GM12878 (cell line): ENCODE measurements around the gene INPP1. TPM values are rescaled to one million over a fixed set of nuclear protein-coding genes. Genes with fewer than 3 reads are reported as not detected.
A peak's percentile ranks its signal among the peaks of the same experiment; 100 is the strongest.
"Not testable (repeated sequence)": the region's sequence is repeated elsewhere in the genome, so short reads cannot be mapped to it uniquely, and the experiment has no call there.

ENCODE experiments used
- ATAC-seq: fragments of 200-7000 bp; cut with Tn5 transposase; 3 replicates; pipeline ENCODE4 v1.9.1; 2020; ENCODE audit warnings: mild to moderate bottlenecking, moderate library complexity
- BruUV-seq: library from RNA; stranded (reverse); fragments of 400-500 nt; replicated peaks from 2 replicates; lab custom pipeline; 2021; lab: Mats Ljungman, UMichigan
- CTCF ChIA-PET: fragments of 300-600 bp; sonication (Branson Sonifier 250); formaldehyde crosslinking; extraction: SDS; loops from one replicate; lab custom pipeline; 2021; ENCODE audit warnings: inconsistent platforms; lab: Yijun Ruan, JAX
- POLR2A ChIA-PET: fragments of 350-600 bp; formaldehyde crosslinking; extraction: SDS; loops from one replicate; lab custom pipeline; 2021; ENCODE audit warnings: inconsistent platforms; lab: Charles Lee
- RAD21 ChIA-PET: fragments of 300-600 bp; sonication (Branson Sonifier 250); formaldehyde crosslinking; loops from one replicate; lab custom pipeline; 2023; ENCODE audit warnings: antibody characterized with exemption; ENCODE audit not compliant: unreplicated experiment; lab: Charles Lee
- SMC1A ChIA-PET: fragments of 300-600 bp; sonication (Branson Sonifier 250); formaldehyde crosslinking; loops from one replicate; lab custom pipeline; 2023; ENCODE audit not compliant: unreplicated experiment, uncharacterized antibody; lab: Charles Lee
- DNase-seq: peaks from one replicate; pipeline ENCODE4 v3.0.0-alpha.2; 2011; ENCODE audit warnings: low read depth, low spot score
- FAIRE-seq: peaks from 3 replicates; lab custom pipeline; 2011; peaks lifted over from hg19 to GRCh38; lab: Jason Lieb, UNC
- H2AFZ ChIP-seq: 2 replicates; pipeline ENCODE4 v1.6.0; 2011; ENCODE audit warnings: low read depth, low read length, control low read depth; ENCODE audit not compliant: control insufficient read depth
- H3K27ac ChIP-seq: 2 replicates; pipeline ENCODE4 v1.5.1; 2011; ENCODE audit warnings: control low read depth; ENCODE audit not compliant: control insufficient read depth, insufficient read depth
- H3K27me3 ChIP-seq, 2 experiments: replicated peaks in 1 of 2; 2 replicates each; pipeline versions ENCODE4 v1.6.0 to v1.6.1; 2011; ENCODE audit warnings: low read length in 1 of 2; ENCODE audit not compliant: control insufficient read depth in 2 of 2, insufficient read depth in 2 of 2
- H3K36me3 ChIP-seq, 2 experiments: 2 replicates each; pipeline ENCODE4 v1.5.1; 2011; ENCODE audit warnings: low read length in 1 of 2; ENCODE audit not compliant: control insufficient read depth in 2 of 2, insufficient read depth in 2 of 2
- H3K4me1 ChIP-seq: 2 replicates; pipeline ENCODE4 v1.6.1; 2011; ENCODE audit warnings: mild to moderate bottlenecking, low read length, moderate library complexity, mixed read lengths; ENCODE audit not compliant: control insufficient read depth, insufficient read depth
- H3K4me2 ChIP-seq: 2 replicates; pipeline ENCODE4 v1.6.0; 2011; ENCODE audit warnings: control low read depth; ENCODE audit not compliant: control insufficient read depth, insufficient read depth
- H3K4me3 ChIP-seq: fragments of 200-600 bp; sonication (generic); 2 replicates; pipeline ENCODE4 v1.5.1; 2016
- H3K79me2 ChIP-seq: 2 replicates; pipeline ENCODE4 v1.6.0; 2011; ENCODE audit warnings: low read length; ENCODE audit not compliant: control insufficient read depth, insufficient read depth
- H3K9ac ChIP-seq: 2 replicates; pipeline ENCODE4 v1.8.0; 2011; ENCODE audit warnings: low read length, control low read depth, mixed read lengths; ENCODE audit not compliant: control insufficient read depth, insufficient read depth
- H3K9me3 ChIP-seq: replicated peaks from 3 replicates; pipeline ENCODE4 v1.5.1; 2011; ENCODE audit warnings: mild to moderate bottlenecking, low read length; ENCODE audit not compliant: control insufficient read depth, insufficient read depth
- H4K20me1 ChIP-seq: 2 replicates; pipeline ENCODE4 v1.6.0; 2011; ENCODE audit not compliant: control insufficient read depth, insufficient read depth
- ATF7 ChIP-seq: fragments of 450-650 bp; IDR thresholded peaks from 2 replicates; pipeline ENCODE4 v1.6.1; 2016; ENCODE audit warnings: low read depth, mild to moderate bottlenecking
- BCL11A ChIP-seq: IDR thresholded peaks from 2 replicates; pipeline ENCODE4 v1.6.1; 2011; ENCODE audit warnings: low read depth, low read length
- DPF2 ChIP-seq: fragments of 450-650 bp; IDR thresholded peaks from 2 replicates; pipeline ENCODE4 v1.6.1; 2017; ENCODE audit warnings: mild to moderate bottlenecking
- EP300 ChIP-seq, 2 experiments: fragments of 150-350 bp in 1 of 2; IDR thresholded peaks; 2 replicates each; pipeline ENCODE4 v1.6.1; 2011 to 2012; ENCODE audit warnings: low read depth in 2 of 2, low read length in 2 of 2, borderline replicate concordance in 1 of 2, improper control_type of control experiment in 1 of 2, inconsistent platforms in 1 of 2; ENCODE audit not compliant: control insufficient read depth in 1 of 2
- GATAD2B ChIP-seq: fragments of 450-650 bp; conservative IDR thresholded peaks from 2 replicates; pipeline ENCODE4 v1.6.1; 2017; ENCODE audit warnings: low read depth, mild to moderate bottlenecking, moderate library complexity
- HDGF ChIP-seq: fragments of 450-650 bp; IDR thresholded peaks from 2 replicates; pipeline ENCODE4 v1.6.1; 2016; ENCODE audit warnings: antibody characterized with exemption
- IKZF1 ChIP-seq: fragments of 450-650 bp; conservative IDR thresholded peaks from 2 replicates; pipeline ENCODE4 v1.6.1; 2017; ENCODE audit warnings: antibody characterized with exemption, mild to moderate bottlenecking
- IKZF2 ChIP-seq, 2 experiments: fragments of 450-650 bp; IDR thresholded peaks; 2 replicates each; pipeline ENCODE4 v1.6.1; 2017; ENCODE audit warnings: mild to moderate bottlenecking in 2 of 2, moderate library complexity in 2 of 2
- MTA2 ChIP-seq: fragments of 450-650 bp; IDR thresholded peaks from 2 replicates; pipeline ENCODE4 v1.6.1; 2016; ENCODE audit warnings: low read depth, mild to moderate bottlenecking, moderate library complexity
- NR2F1 ChIP-seq: fragments of 450-650 bp; conservative IDR thresholded peaks from 2 replicates; pipeline ENCODE4 v1.6.1; 2017; ENCODE audit warnings: mild to moderate bottlenecking
- SPI1 ChIP-seq: IDR thresholded peaks from 2 replicates; pipeline ENCODE4 v1.6.1; 2011; ENCODE audit warnings: low read depth, mild to moderate bottlenecking, low read length, moderate library complexity, borderline replicate concordance; ENCODE audit not compliant: insufficient read depth
- WGBS: methylation state at CpG from one replicate; pipeline ENCODE4 v1.1.6; 2016; ENCODE audit warnings: low lambda C conversion rate; ENCODE audit not compliant: insufficient replicate concordance, insufficient coverage; ENCODE audit errors: missing lambda C conversion rate; 5-methylcytosine and 5-hydroxymethylcytosine counted together
- in situ Hi-C: fragments of 300-500 bp; cut with MboI; formaldehyde crosslinking; loops from 9 replicates; pipeline ENCODE4 v1.14.3; 2018; ENCODE audit warnings: mixed read lengths
- intact Hi-C: fragments of 100-400 bp; cut with micrococcal nuclease; formaldehyde crosslinking; loops from one replicate; pipeline ENCODE4 v1.14.2; 2022; ENCODE audit not compliant: unreplicated experiment
- polyA plus RNA-seq, 11 experiments: library from polyadenylated mRNA; depleted of rRNA in 4 of 11; unstranded in 6 of 11; stranded (reverse) in 5 of 11; fragments of >200 nt; fragmentation: Nextera tagmentation in 4 of 11; fragmentation: Illumina TruSeq in 1 of 11; extraction: Ambion mirVana in 4 of 11; extraction: Trizol in 1 of 11; gene quantifications; 1 replicate in 1 of 11; 2 replicates in 10 of 11; pipeline versions ENCODE4 v1.2.1 to v1.2.3, GENCODE V29; 2011 to 2016; ENCODE audit warnings: inconsistent platforms in 2 of 11, missing spikeins in 2 of 11, low read depth in 1 of 11
- total RNA-seq, 4 experiments: library from RNA; depleted of rRNA in 3 of 4; stranded (reverse); fragments of >200 nt in 3 of 4; fragmentation: Illumina TruSeq in 1 of 4; extraction: Trizol in 1 of 4; gene quantifications; 2 replicates each; pipeline versions ENCODE4 v1.2.1 to v1.2.3, GENCODE V29; 2013 to 2021
- TF ChIP-seq, protein P1 (sequence below): fragments of 450-650 bp; IDR thresholded peaks from 2 replicates; pipeline ENCODE4 v1.6.1; 2017; ENCODE audit warnings: low read depth, mild to moderate bottlenecking, moderate library complexity
- TF ChIP-seq, protein P2 (sequence below): fragments of 450-650 bp; IDR thresholded peaks from 2 replicates; pipeline ENCODE4 v1.6.1; 2016; ENCODE audit warnings: mild to moderate bottlenecking
- TF ChIP-seq, protein P3 (sequence below): fragments of 450-650 bp; IDR thresholded peaks from 2 replicates; pipeline ENCODE4 v1.6.1; 2017; ENCODE audit warnings: mild to moderate bottlenecking, low read depth, inconsistent platforms; ENCODE audit not compliant: poor library complexity, severe bottlenecking

The INPP1 gene
- total and polyA plus RNA-seq, 10 of the 15 experiments (the other 5 are each of a cell fraction or from before 2014, with no cell fraction given), result 3.3 to 17.9 (median 11.1) TPM

- H3K9me3 ChIP-seq, in situ Hi-C loops, H4K20me1 ChIP-seq, H3K27me3 ChIP-seq, H3K4me3 ChIP-seq, H3K27ac ChIP-seq, H3K79me2 ChIP-seq, DNase-seq, H3K9ac ChIP-seq, H3K4me1 ChIP-seq, H3K4me2 ChIP-seq, FAIRE-seq, intact Hi-C loops, BruUV-seq, H3K36me3 ChIP-seq: not testable (repeated sequence)
- ChIA-PET RAD21 (interaction anchor here (0.9 to 4.0 kb wide), 5 partner anchors 14 to 318 kb away, joined by 3 to 36 read pairs (median 3); partner anchors contain the start of gene INPP1), POLR2A (interaction anchor here (0.6 to 4.0 kb wide), 4 partner anchors 15 to 632 kb away, joined by 3 to 19 read pairs (median 9); partner anchors contain the start of genes HIBCH and INPP1), SMC1A (interaction anchor here (0.6 to 4.3 kb wide), 10 partner anchors 8 to 456 kb away, joined by 3 to 44 read pairs (median 3); partner anchors contain the start of gene INPP1), CTCF (interaction anchor here (1.0 to 4.8 kb wide), 5 partner anchors 13 to 203 kb away, joined by 3 to 48 read pairs (median 3); partner anchors contain the start of gene INPP1)
- WGBS, result 67% methylated on average over 8 of the region's 8 CpGs
- ATAC-seq, result peak; percentile 78
- peak overlapping the region; percentile 66 for H2AFZ ChIP-seq
- TF ChIP-seq IKZF1 (peak; percentile 66), ATF7 (peak; percentile 55; the same call in 1 of the 2 replicates), EP300 (IDR thresholded peaks at IDR 0.05; ENCODE audit: borderline replicate concordance in 1 of 2, control insufficient read depth in 1 of 2, low read depth in 2 of 2, low read length in 2 of 2) (peak in 1 of 2 experiments; percentile 62; a peak in 1 of 4 replicates), HDGF (0 out of 2 replicates have a peak, but pooled peaks have one; percentile 47), BCL11A (peak; percentile 30; the same call in 1 of the 2 replicates), MTA2 (peak; percentile 90), SPI1 (peak; percentile 36; the same call in 1 of the 2 replicates), GATAD2B (peak; percentile 27; the same call in 1 of the 2 replicates), NR2F1 (peak; percentile 9; the same call in 1 of the 2 replicates), DPF2 (peak; percentile 47; the same call in 1 of the 2 replicates), IKZF2 (IDR thresholded peaks at IDR 0.05) (peak; percentile 63 to 74; a peak in 2 of 4 replicates)
- TF ChIP-seq, protein P1, sequence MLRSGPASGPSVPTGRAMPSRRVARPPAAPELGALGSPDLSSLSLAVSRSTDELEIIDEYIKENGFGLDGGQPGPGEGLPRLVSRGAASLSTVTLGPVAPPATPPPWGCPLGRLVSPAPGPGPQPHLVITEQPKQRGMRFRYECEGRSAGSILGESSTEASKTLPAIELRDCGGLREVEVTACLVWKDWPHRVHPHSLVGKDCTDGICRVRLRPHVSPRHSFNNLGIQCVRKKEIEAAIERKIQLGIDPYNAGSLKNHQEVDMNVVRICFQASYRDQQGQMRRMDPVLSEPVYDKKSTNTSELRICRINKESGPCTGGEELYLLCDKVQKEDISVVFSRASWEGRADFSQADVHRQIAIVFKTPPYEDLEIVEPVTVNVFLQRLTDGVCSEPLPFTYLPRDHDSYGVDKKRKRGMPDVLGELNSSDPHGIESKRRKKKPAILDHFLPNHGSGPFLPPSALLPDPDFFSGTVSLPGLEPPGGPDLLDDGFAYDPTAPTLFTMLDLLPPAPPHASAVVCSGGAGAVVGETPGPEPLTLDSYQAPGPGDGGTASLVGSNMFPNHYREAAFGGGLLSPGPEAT, result peak; percentile 90
- TF ChIP-seq, protein P2, sequence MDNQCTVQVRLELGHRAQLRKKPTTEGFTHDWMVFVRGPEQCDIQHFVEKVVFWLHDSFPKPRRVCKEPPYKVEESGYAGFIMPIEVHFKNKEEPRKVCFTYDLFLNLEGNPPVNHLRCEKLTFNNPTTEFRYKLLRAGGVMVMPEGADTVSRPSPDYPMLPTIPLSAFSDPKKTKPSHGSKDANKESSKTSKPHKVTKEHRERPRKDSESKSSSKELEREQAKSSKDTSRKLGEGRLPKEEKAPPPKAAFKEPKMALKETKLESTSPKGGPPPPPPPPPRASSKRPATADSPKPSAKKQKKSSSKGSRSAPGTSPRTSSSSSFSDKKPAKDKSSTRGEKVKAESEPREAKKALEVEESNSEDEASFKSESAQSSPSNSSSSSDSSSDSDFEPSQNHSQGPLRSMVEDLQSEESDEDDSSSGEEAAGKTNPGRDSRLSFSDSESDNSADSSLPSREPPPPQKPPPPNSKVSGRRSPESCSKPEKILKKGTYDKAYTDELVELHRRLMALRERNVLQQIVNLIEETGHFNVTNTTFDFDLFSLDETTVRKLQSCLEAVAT, result 0 out of 2 replicates have a peak, but pooled peaks have one; percentile 27
- TF ChIP-seq, protein P3, sequence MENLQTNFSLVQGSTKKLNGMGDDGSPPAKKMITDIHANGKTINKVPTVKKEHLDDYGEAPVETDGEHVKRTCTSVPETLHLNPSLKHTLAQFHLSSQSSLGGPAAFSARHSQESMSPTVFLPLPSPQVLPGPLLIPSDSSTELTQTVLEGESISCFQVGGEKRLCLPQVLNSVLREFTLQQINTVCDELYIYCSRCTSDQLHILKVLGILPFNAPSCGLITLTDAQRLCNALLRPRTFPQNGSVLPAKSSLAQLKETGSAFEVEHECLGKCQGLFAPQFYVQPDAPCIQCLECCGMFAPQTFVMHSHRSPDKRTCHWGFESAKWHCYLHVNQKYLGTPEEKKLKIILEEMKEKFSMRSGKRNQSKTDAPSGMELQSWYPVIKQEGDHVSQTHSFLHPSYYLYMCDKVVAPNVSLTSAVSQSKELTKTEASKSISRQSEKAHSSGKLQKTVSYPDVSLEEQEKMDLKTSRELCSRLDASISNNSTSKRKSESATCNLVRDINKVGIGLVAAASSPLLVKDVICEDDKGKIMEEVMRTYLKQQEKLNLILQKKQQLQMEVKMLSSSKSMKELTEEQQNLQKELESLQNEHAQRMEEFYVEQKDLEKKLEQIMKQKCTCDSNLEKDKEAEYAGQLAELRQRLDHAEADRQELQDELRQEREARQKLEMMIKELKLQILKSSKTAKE, result peak; percentile 43
Measured at GRCh38 chr2:190358655-190359448, 15.5 kb downstream of the INPP1 start.
